Upper lobe of left lung (tissue), 6 donors: ENCODE data around the gene CLMP. TPM values are rescaled to one million over a fixed set of nuclear protein-coding genes. Genes with fewer than 3 reads are reported as not detected.
"Not testable (repeated sequence)": the region's sequence is repeated elsewhere in the genome, so short reads cannot be mapped to it uniquely, and the experiment has no call there.

Experiments used
- ATAC-seq, 2 donors: fragments of 200-7000 bp; cut with Tn5 transposase; one replicate each; pipeline ENCODE4 v1.9.1; 2022; ENCODE audit warnings: mild to moderate bottlenecking in 2 of 2, moderate library complexity in 2 of 2; ENCODE audit not compliant: low FRiP score in 2 of 2
- DNase-seq, 2 donors: peaks; one replicate each; pipeline ENCODE4 v3.0.0-alpha.2; 2019 to 2020
- H3K27ac ChIP-seq, 4 donors: fragments of 200-600 bp; sonication (generic); one replicate each; pipeline ENCODE4 v1.5.1; 2016 to 2019
- H3K27me3 ChIP-seq, 4 donors: fragments of 200-600 bp; sonication (generic); one replicate each; pipeline ENCODE4 v1.5.1; 2017 to 2019
- H3K36me3 ChIP-seq, 4 donors: fragments of 200-600 bp; sonication (generic); one replicate each; pipeline ENCODE4 v1.5.1; 2016 to 2019
- H3K4me1 ChIP-seq, 4 donors: fragments of 200-600 bp; sonication (generic); one replicate each; pipeline ENCODE4 v1.5.1; 2018 to 2019
- H3K4me3 ChIP-seq, 4 donors: fragments of 200-600 bp; sonication (generic); one replicate each; pipeline ENCODE4 v1.5.1; 2017 to 2019; ENCODE audit warnings: mild to moderate bottlenecking in 2 of 4, moderate library complexity in 1 of 4
- H3K9me3 ChIP-seq, 4 donors: fragments of 200-600 bp; sonication (generic); one replicate each; pipeline ENCODE4 v1.5.1; 2018 to 2019
- EP300 ChIP-seq, 4 donors: sonication (generic); formaldehyde crosslinking; IDR thresholded peaks; one replicate each; pipeline ENCODE4 v1.5.1; 2017; ENCODE audit warnings: antibody characterized with exemption in 4 of 4, control low read depth in 2 of 4
- POLR2A ChIP-seq, 4 donors: fragments of 450-650 bp; IDR thresholded peaks; one replicate each; pipeline ENCODE4 v1.5.1; 2016 to 2017; ENCODE audit warnings: antibody characterized with exemption in 4 of 4, mild to moderate bottlenecking in 2 of 4
- POLR2AphosphoS5 ChIP-seq, 2 donors: sonication (generic); formaldehyde crosslinking; IDR thresholded peaks; one replicate each; pipeline ENCODE4 v1.5.1; 2017; ENCODE audit warnings: antibody characterized with exemption in 2 of 2
- WGBS, 2 donors: methylation state at CpG; one replicate each; pipeline ENCODE4 v1.1.5; 2017 to 2018; 5-methylcytosine and 5-hydroxymethylcytosine counted together
- total RNA-seq, 6 donors: library from RNA; depleted of rRNA in 4 of 6; stranded (reverse); fragments of >200 nt in 4 of 6; gene quantifications; one replicate each; pipeline versions ENCODE4 v1.1.0 to v1.2.1, GENCODE V29; 2016 to 2021
- TF ChIP-seq, protein P1 (sequence below), 6 experiments: fragments of 450-650 bp in 4 of 6; fragments of 200-600 bp in 2 of 6; sonication (generic) in 2 of 6; IDR thresholded peaks; one replicate each; pipeline ENCODE4 v1.5.1; 2016 to 2019; ENCODE audit warnings: antibody characterized with exemption in 6 of 6
- donor health status: DM: no; HTN: no; CAD: no; lungs with moderate emphysema.
- donor health status: DM: no; HTN: yes; CAD: no; lungs with severe emphysema.

The CLMP gene
- total RNA-seq, 6 donors from 2014 or later: 6.0 to 23.4 (median 15.3) TPM

DNA sequence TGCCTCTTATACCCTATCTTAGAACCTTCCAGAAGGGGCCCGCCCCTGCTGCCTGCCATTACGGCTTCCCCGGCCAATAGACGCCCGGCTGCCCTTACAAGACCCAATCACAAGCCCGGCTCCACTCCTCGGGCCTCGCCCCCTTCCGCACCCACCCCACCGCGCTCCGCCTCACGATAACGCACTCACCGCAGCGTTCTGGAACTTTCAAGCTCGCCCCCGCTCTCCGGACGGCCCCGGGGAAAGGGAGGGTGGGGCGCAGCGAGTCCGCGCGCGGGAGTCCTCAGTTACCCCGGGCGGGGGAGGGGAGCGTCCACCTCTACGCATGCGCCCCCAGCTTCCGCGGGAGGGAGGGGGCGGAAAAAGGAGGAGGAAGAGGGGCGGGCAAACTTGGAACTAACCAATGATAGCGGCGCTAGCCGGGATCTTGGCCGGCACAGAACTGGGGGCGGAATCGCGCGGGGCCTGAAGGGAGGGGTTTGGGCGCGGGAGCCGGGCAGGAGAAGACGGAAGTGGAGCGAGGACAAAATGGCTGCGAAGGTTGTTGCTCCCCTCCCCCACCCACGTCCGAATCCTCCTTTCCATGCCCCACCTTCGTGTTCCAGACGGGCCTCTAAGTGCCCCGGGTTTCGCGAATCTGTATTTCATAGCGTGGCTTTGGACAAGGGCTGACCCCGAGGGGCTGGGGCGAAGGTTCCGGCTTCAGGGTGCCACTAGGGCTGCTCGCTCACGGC lies 132.7 kb downstream of the CLMP start:
- DNase-seq: peak; percentile 98 to 99
- Histone ChIP-seq H3K27me3 (no peaks in the 10 kb centered on the region), H3K4me3 (peak overlapping the region; percentile 86 to 93 (median 89)), H3K4me1 (peaks cover 49 to 61% (median 54%) of the 10 kb centered on the region in 4 donors), H3K36me3 (peaks cover 27 to 39% (median 34%) of the 10 kb centered on the region in 4 donors), H3K27ac (peak overlapping the region; percentile 100), H3K9me3 (no peaks in the 10 kb centered on the region)
- ATAC-seq: peak; percentile 95 to 99
- TF ChIP-seq POLR2A (IDR thresholded peaks at IDR 0.05) (peak in 1 of 4 donors; percentile 71), POLR2AphosphoS5 (IDR thresholded peaks at IDR 0.05) (peak; percentile 53 to 69), EP300 (IDR thresholded peaks at IDR 0.05) (peak in 1 of 4 donors; percentile 60)
- TF ChIP-seq, protein P1, sequence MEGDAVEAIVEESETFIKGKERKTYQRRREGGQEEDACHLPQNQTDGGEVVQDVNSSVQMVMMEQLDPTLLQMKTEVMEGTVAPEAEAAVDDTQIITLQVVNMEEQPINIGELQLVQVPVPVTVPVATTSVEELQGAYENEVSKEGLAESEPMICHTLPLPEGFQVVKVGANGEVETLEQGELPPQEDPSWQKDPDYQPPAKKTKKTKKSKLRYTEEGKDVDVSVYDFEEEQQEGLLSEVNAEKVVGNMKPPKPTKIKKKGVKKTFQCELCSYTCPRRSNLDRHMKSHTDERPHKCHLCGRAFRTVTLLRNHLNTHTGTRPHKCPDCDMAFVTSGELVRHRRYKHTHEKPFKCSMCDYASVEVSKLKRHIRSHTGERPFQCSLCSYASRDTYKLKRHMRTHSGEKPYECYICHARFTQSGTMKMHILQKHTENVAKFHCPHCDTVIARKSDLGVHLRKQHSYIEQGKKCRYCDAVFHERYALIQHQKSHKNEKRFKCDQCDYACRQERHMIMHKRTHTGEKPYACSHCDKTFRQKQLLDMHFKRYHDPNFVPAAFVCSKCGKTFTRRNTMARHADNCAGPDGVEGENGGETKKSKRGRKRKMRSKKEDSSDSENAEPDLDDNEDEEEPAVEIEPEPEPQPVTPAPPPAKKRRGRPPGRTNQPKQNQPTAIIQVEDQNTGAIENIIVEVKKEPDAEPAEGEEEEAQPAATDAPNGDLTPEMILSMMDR (IDR thresholded peaks at IDR 0.05): peak in 1 of 6 experiments; percentile 3
- WGBS, 2 donors: 1% methylated on average over 39 to 57 of the region's 63 CpGs

GRCh38 chr11:123061403-123062157 lies 133.5 kb downstream of the CLMP start, which contains the start of gene HSPA8:
Gene HSPA8, minus strand, starts transcription at chr11:123062136. Its CDS starts 812 bp downstream, at chr11:123061324.
- Histone ChIP-seq H3K27me3 (no peaks in the 10 kb centered on the region), H3K36me3 (peaks cover 34 to 46% (median 41%) of the 10 kb centered on the region in 4 donors), H3K4me3 (peak within 1 kb of the TSS; percentile 86 to 93 (median 89)), H3K9me3 (no peaks in the 10 kb centered on the region), H3K4me1 (peaks cover 56 to 65% (median 59%) of the 10 kb centered on the region in 4 donors), H3K27ac (peak within 1 kb of the TSS; percentile 100)
- ATAC-seq (peak; percentile 44 to 46), DNase-seq (peak; percentile 88 to 90)
- TF ChIP-seq POLR2AphosphoS5 (IDR thresholded peaks at IDR 0.05): peak; percentile 71 to 99
- TF ChIP-seq, protein P1 (IDR thresholded peaks at IDR 0.05): no peak
- TF ChIP-seq POLR2A (IDR thresholded peaks at IDR 0.05): peak in 3 of 4 donors; percentile 95 to 98 (median 98)
- TF ChIP-seq EP300 (IDR thresholded peaks at IDR 0.05): no peak
- 0 to 1% methylated on average over 14 to 42 of the region's 45 CpGs for WGBS, 2 donors

DNA sequence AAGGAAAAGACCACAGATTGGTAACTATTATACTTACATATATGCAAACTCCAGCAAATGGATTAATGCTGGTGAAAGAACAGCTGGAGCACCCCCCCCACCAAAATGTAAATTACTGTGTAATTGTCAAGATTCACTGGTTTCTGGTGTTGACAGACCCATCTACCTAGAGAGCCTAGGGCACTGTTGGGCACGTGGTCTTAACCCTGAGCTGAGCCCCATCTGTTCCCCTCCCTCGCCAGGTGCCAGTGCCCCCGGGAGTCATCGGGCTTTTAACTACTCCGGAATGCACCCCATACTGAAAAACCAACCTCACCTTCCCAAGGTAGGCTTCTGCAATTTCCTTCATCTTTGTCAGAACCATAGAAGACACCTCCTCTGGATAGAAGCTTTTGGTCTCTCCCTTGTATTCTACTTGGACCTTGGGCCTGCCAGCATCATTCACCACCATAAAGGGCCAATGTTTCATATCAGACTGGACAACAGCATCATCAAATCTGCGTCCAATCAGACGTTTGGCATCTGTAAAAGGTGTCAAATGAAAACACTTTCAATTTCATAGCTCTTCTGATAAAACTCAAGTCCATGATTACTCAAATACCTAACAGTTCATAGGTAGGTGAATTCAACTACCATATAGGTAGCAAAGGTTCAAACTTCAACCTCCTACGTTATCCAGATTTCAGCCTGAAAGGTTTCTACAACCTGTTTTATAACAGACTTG lies 134.6 kb downstream of the CLMP start:
- Histone ChIP-seq H3K9me3 (no peaks in the 10 kb centered on the region), H3K4me1 (peaks cover 61 to 68% (median 64%) of the 10 kb centered on the region in 4 donors), H3K36me3 (peaks cover 43 to 58% (median 51%) of the 10 kb centered on the region in 4 donors), H3K27me3 (no peaks in the 10 kb centered on the region), H3K27ac (peak overlapping the region in 3 of 4 donors; percentile 100), H3K4me3 (peak overlapping the region; percentile 86 to 93 (median 89))
- WGBS, 2 donors: 4 to 7% methylated on average over 8 of the region's 8 CpGs
- ATAC-seq (no peak), DNase-seq (no peak)
- TF ChIP-seq POLR2AphosphoS5 (IDR thresholded peaks at IDR 0.05) (no peak), EP300 (IDR thresholded peaks at IDR 0.05) (no peak), POLR2A (IDR thresholded peaks at IDR 0.05) (no peak)
- TF ChIP-seq, protein P1 (IDR thresholded peaks at IDR 0.05): no peak

GRCh38 chr11:123059041-123059920 lies 135.8 kb downstream of the CLMP start:
- WGBS, 2 donors: 39 to 47% methylated on average over 17 to 18 of the region's 18 CpGs
- Histone ChIP-seq H3K4me1 (peaks cover 55 to 66% (median 60%) of the 10 kb centered on the region in 4 donors), H3K27ac (peak overlapping the region in 2 of 4 donors; percentile 13 to 100), H3K36me3 (peaks cover 43 to 66% (median 54%) of the 10 kb centered on the region in 4 donors), H3K4me3 (peak overlapping the region; percentile 86 to 93 (median 89))
- H3K9me3 ChIP-seq, ATAC-seq, H3K27me3 ChIP-seq, DNase-seq: not testable (repeated sequence)
